Lower leg skin (tissue), 3 donors: ENCODE measurements around the gene C1QTNF7.

Source experiments
- CTCF ChIP-seq, 3 donors: fragments of 450-650 bp; IDR thresholded peaks; one replicate each; pipeline ENCODE4 v1.5.1; 2016; ENCODE audit warnings: antibody characterized with exemption in 3 of 3, mild to moderate bottlenecking in 3 of 3, moderate library complexity in 2 of 3
- POLR2A ChIP-seq, 2 donors: fragments of 450-650 bp; IDR thresholded peaks; one replicate each; pipeline ENCODE4 v1.6.1; 2016 to 2017; ENCODE audit warnings: antibody characterized with exemption in 2 of 2, mild to moderate bottlenecking in 1 of 2, moderate library complexity in 1 of 2

- TF ChIP-seq CTCF (IDR thresholded peaks at IDR 0.05) (no peak), POLR2A (IDR thresholded peaks at IDR 0.05) (no peak)
Observed at GRCh38 chr4:15493411-15493810, 65.6 kb downstream of the C1QTNF7 start.
